Nephron progenitor cell (in vitro differentiated cells): Measurements from ENCODE around the gene MSRB1.

Experiments used
- DNase-seq: peaks from one replicate; pipeline ENCODE4 v3.0.0; 2021
- H3K27ac Mint-ChIP-seq: 2 replicates; pipeline ENCODE4 v1.8.0; 2021; ENCODE audit warnings: mild to moderate bottlenecking, moderate library complexity, mixed read lengths
- H3K27me3 Mint-ChIP-seq: 2 replicates; pipeline ENCODE4 v1.8.0; 2021; ENCODE audit warnings: mild to moderate bottlenecking, low read depth, mixed read lengths; ENCODE audit not compliant: poor library complexity
- H3K36me3 Mint-ChIP-seq: 2 replicates; pipeline ENCODE4 v1.8.0; 2021; ENCODE audit warnings: low read depth, mixed read lengths
- H3K4me1 Mint-ChIP-seq: 2 replicates; pipeline ENCODE4 v1.8.0; 2021; ENCODE audit warnings: mixed read lengths
- H3K4me3 Mint-ChIP-seq: 2 replicates; pipeline ENCODE4 v1.8.0; 2021; ENCODE audit warnings: mild to moderate bottlenecking, moderate library complexity, mixed read lengths
- H3K9me3 Mint-ChIP-seq: 2 replicates; pipeline ENCODE4 v1.8.0; 2021; ENCODE audit warnings: mild to moderate bottlenecking, moderate library complexity, mixed read lengths
- TF ChIP-seq, protein P1 (sequence below): fragments of 200-600 bp; sonication (generic); IDR thresholded peaks from 2 replicates; pipeline ENCODE4 v1.5.0; 2021; ENCODE audit warnings: antibody characterized with exemption

The MSRB1 gene

DNA sequence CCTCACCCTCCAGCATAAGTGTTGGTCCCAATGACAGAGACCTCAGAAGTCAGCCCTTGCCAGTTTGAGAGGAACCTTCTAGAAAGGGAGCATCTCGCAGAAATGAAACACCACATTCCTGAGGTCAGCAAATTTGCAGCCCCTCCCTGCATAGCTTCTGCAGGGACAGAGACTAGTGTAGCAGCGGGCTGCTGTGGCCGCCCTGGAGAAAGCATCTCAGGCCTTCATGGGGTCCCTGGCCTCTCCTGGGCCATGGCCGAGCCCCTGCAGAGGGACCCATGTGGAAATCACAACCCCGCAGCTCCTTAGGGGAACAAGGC lies 36.2 kb downstream of the MSRB1 start:
- no peak for DNase-seq
- no peaks in the 10 kb centered on the region for H3K9me3 Mint-ChIP-seq
- peaks cover 19% of the 10 kb centered on the region for H3K27me3 Mint-ChIP-seq
- H3K27ac Mint-ChIP-seq, result no peak overlapping the region
- H3K4me3 Mint-ChIP-seq, result no peak overlapping the region
- TF ChIP-seq, protein P1, sequence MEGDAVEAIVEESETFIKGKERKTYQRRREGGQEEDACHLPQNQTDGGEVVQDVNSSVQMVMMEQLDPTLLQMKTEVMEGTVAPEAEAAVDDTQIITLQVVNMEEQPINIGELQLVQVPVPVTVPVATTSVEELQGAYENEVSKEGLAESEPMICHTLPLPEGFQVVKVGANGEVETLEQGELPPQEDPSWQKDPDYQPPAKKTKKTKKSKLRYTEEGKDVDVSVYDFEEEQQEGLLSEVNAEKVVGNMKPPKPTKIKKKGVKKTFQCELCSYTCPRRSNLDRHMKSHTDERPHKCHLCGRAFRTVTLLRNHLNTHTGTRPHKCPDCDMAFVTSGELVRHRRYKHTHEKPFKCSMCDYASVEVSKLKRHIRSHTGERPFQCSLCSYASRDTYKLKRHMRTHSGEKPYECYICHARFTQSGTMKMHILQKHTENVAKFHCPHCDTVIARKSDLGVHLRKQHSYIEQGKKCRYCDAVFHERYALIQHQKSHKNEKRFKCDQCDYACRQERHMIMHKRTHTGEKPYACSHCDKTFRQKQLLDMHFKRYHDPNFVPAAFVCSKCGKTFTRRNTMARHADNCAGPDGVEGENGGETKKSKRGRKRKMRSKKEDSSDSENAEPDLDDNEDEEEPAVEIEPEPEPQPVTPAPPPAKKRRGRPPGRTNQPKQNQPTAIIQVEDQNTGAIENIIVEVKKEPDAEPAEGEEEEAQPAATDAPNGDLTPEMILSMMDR, result no peak
- H3K36me3 Mint-ChIP-seq, result no peaks in the 10 kb centered on the region
- peaks cover 36% of the 10 kb centered on the region for H3K4me1 Mint-ChIP-seq

DNA sequence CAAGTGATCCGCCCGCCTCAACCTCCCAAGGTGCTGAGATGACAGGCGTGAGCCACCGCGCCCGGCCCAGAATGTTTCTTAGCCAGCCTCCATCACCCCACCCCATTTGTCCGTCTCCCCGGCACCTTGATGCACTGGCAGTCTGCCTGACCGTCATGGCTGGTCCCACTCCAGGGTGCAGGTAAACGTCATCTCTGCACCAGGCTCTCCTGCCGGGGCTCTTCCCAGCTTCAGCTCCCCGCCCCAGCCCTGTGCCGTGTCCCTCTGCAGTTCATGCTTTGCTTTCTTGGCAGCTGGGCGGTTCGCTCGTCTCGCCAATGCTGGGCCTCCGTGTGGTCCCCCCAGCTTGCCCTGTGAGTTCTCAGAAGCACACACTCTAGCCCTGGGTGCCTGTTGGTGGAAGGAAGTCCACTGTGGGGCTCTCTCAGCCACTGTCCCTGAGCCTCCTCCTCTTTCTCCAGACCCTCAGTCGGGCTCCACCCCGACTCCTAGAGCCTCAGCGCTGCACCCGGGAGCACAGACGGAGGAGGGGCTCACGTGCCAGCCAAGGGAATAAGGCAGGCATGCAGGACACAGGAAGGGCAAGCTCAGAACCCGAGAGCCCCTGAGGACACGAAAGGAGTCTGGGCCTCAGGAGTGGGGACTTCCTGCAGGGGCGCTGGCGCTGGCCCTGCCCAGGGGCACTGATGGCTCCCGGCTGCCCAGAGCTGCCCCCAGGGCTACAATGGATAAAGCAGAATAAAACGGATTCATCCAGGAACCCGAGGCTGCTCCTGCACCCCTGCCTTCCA lies 36.7 kb downstream of the MSRB1 start:
- H3K27me3 Mint-ChIP-seq, result peaks cover 19% of the 10 kb centered on the region
- no peaks in the 10 kb centered on the region for H3K9me3 Mint-ChIP-seq
- H3K27ac Mint-ChIP-seq, result peak overlapping the region; percentile 33
- no peak overlapping the region for H3K4me3 Mint-ChIP-seq
- H3K4me1 Mint-ChIP-seq, result peaks cover 36% of the 10 kb centered on the region
- TF ChIP-seq, protein P1, result no peak
- DNase-seq, result no peak
- H3K36me3 Mint-ChIP-seq, result no peaks in the 10 kb centered on the region

DNA sequence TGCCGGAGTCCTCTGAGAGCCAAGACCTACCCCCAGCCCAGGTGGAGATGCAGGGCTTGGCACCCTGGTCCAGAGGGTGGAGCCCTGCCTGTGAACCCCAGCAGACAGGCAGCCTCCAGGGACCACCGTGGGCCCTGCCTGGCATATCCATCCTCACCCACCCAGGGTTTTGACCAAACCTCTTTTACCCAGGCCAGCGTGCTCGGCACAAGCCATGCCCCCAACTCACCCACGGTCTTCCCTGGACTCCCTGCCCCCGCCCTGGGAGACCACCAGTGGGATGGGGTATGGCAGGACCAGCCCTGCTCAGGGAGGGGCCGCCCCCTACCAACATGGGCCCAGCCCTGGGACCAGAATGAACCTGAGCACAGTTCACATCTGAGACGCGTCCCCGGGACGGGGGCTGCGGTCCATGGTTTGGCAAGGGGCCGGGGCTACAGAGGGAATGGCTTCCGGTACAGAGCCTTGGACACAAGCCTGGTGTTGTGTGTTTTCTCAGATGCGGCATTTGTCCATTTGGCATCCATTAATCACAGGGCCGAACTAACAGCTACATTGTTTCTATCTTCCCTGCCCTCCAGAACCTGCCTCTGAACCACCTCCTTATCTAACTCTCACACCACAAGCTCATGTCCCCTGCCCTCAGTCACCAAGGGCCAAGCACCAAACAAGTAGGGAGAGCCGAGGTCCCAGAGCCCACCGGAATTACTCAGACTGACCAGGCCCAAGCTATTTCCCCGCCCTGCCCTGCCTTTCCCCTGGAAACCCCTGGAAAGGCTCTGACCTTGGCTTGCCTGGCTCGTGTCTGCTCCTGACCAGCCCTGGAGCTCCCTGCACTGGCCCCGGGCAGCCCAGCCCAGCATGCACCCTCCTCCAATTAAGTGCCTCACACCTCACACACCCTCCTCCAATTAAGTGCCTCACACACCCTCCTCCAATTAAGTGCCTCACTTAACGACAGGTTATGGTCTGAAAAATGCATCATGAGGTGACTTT lies 38.9 kb downstream of the MSRB1 start:
- H3K9me3 Mint-ChIP-seq, result no peaks in the 10 kb centered on the region
- DNase-seq, result no peak
- peaks cover 32% of the 10 kb centered on the region for H3K27me3 Mint-ChIP-seq
- peaks cover 36% of the 10 kb centered on the region for H3K4me1 Mint-ChIP-seq
- H3K36me3 Mint-ChIP-seq, result no peaks in the 10 kb centered on the region
- TF ChIP-seq, protein P1, result no peak
- no peak overlapping the region for H3K4me3 Mint-ChIP-seq
- H3K27ac Mint-ChIP-seq, result peak overlapping the region; percentile 49

DNA sequence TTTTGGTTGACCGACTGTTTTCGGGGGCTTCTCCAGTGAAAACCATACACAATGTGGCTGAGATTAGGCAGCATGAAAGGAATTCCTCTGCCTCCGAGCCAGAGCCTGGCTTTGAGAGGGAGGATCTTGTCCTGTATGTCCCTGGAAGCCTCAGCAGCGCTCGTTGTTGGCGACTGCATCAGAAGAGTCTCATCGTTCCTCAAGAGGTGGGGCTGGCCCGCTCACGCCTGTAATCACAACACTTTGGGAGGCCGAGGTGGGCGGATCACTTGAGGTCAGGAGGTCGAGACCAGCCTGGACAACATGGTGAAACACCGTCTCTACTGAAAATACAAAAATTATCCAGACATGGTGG lies 39.8 kb downstream of the MSRB1 start:
- peaks cover 29% of the 10 kb centered on the region for H3K4me1 Mint-ChIP-seq
- no peaks in the 10 kb centered on the region for H3K9me3 Mint-ChIP-seq
- H3K36me3 Mint-ChIP-seq, result no peaks in the 10 kb centered on the region
- H3K27me3 Mint-ChIP-seq, result peaks cover 30% of the 10 kb centered on the region
- H3K4me3 Mint-ChIP-seq, result no peak overlapping the region
- no peak for DNase-seq
- TF ChIP-seq, protein P1, result no peak
- H3K27ac Mint-ChIP-seq, result no peak overlapping the region

DNA sequence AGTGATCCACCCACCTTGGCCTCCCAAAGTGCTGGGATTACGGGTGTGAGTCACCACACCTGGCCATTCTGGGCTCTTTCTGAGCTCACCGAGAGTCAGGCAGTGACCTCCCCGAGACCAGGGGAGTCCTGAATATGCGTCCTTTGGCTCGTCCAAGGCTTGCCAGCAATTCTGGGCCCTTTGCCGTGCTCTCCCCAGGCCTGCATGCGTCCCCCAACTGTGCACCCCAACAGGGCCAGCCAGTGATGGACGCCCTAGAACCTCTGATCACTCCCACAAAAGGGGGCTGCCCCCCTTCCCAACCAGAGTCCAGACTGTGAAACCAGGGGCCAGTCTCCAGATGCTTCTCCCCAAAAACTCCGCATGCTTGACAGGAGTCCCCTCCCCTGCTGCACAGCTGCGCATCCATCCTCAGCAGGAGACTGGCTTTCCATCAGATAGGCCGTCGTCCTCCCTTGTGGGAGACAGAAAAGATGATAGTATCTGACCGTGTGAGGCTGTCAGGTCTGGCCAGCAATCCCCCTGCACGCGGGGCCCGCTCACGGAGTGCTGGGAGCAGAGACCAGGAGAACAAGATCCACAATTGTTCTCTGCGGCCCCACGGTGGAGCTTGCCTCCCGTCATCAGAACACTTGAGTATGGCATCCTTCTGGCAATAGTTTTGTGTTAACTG lies 40.3 kb downstream of the MSRB1 start:
- TF ChIP-seq, protein P1, result no peak
- no peak for DNase-seq
- Mint-ChIP-seq H3K27ac (no peak overlapping the region), H3K27me3 (peaks cover 31% of the 10 kb centered on the region), H3K9me3 (no peaks in the 10 kb centered on the region), H3K36me3 (no peaks in the 10 kb centered on the region), H3K4me3 (no peak overlapping the region), H3K4me1 (peaks cover 29% of the 10 kb centered on the region)
